MCF 10A (cell line): ENCODE data around the gene TBX10. TPM values are rescaled to one million over a fixed set of nuclear protein-coding genes. Genes with fewer than 3 reads are reported as not detected.

Source experiments
- BruUV-seq: library from RNA; stranded (reverse); fragments of 400-500 nt; replicated peaks from 2 replicates; lab custom pipeline; 2021; lab: Mats Ljungman, UMichigan
- CTCF ChIA-PET: fragments of 300-600 bp; sonication (Branson Sonifier 250); formaldehyde crosslinking; extraction: SDS; loops from one replicate; lab custom pipeline; 2021; ENCODE audit warnings: antibody characterized with exemption, inconsistent platforms; lab: Yijun Ruan, JAX
- POLR2A ChIA-PET: fragments of 300-600, 350-650 bp; sonication (Branson Sonifier 250); formaldehyde crosslinking; extraction: SDS; loops from one replicate; lab custom pipeline; 2020; ENCODE audit warnings: antibody characterized with exemption, inconsistent platforms; lab: Yijun Ruan, JAX
- DNase-seq: peaks from one replicate; pipeline ENCODE4 v3.0.0-alpha.2; 2018; ENCODE audit not compliant: unreplicated experiment
- H3K27ac Mint-ChIP-seq: one replicate; pipeline ENCODE4 v1.8.0; 2022; ENCODE audit warnings: mild to moderate bottlenecking, low read depth, mixed read lengths; ENCODE audit not compliant: unreplicated experiment
- H3K27me3 Mint-ChIP-seq: one replicate; pipeline ENCODE4 v1.8.0; 2022; ENCODE audit warnings: mixed read lengths; ENCODE audit not compliant: insufficient read depth, unreplicated experiment
- H3K36me3 Mint-ChIP-seq: one replicate; pipeline ENCODE4 v1.8.0; 2022; ENCODE audit warnings: mild to moderate bottlenecking, moderate library complexity, mixed read lengths; ENCODE audit not compliant: insufficient read depth, unreplicated experiment
- H3K4me1 Mint-ChIP-seq: one replicate; pipeline ENCODE4 v1.8.0; 2022; ENCODE audit warnings: mixed read lengths; ENCODE audit not compliant: insufficient read depth, unreplicated experiment
- H3K4me3 Mint-ChIP-seq: one replicate; pipeline ENCODE4 v1.8.0; 2022; ENCODE audit warnings: mild to moderate bottlenecking, moderate library complexity, mixed read lengths; ENCODE audit not compliant: unreplicated experiment
- H3K9me3 Mint-ChIP-seq: one replicate; pipeline ENCODE4 v1.8.0; 2022; ENCODE audit warnings: mixed read lengths; ENCODE audit not compliant: unreplicated experiment
- intact Hi-C: fragments of 100-400 bp; cut with micrococcal nuclease; formaldehyde crosslinking; loops from 2 replicates; pipeline ENCODE4 v1.14.1; 2022
- total RNA-seq: library from RNA; stranded (reverse); gene quantifications from 2 replicates; pipeline ENCODE4 v1.2.3, GENCODE V29; 2022
- TF ChIP-seq, protein P1 (sequence below): fragments of 200-600 bp; IDR thresholded peaks from one replicate; pipeline ENCODE4 v1.8.0; 2022; ENCODE audit warnings: antibody characterized with exemption, mild to moderate bottlenecking; ENCODE audit not compliant: unreplicated experiment

The TBX10 gene
- total RNA-seq, 1 experiment from 2014 or later: not detected

DNA sequence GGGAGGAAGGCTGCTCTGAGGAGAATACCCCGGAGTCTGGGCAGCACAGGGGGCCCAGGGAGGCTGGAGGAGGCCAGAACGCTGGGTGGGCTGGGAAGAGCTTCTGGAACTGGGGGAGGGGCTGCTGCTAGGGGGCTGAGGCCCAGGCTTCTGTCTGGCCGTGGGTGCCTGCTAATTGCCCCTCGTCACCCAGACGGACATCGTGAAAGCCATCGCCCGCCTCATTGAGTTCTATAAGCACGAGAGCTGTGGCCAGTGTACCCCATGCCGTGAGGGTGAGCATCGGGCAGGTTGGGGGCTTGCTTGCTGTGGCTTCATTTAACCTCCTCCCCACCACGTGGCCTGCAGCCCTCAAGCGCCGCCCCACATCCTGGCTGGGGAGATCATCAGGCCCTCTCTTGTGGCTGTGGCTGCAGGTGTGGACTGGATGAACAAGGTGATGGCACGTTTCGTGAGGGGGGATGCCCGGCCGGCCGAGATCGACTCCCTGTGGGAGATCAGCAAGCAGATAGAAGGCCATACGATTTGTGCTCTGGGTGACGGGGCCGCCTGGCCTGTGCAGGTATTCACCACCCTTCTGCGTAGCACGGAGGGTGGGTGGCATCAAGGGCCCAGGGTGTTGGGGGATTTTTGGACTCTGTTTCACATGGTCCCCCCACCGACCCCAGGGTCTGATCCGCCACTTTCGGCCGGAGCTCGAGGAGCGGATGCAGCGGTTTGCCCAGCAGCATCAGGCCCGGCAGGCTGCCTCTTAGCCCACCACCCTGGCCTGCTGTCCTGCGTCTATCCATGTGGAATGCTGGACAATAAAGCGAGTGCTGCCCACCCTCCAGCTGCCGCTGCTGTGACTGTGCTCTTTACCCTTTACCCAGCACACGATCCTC is 27.6 kb downstream of the TBX10 start:
- no peaks in the 10 kb centered on the region for H3K9me3 Mint-ChIP-seq
- peaks cover 4% of the 10 kb centered on the region for H3K4me1 Mint-ChIP-seq
- peaks cover 6% of the 10 kb centered on the region for H3K27me3 Mint-ChIP-seq
- no peak for DNase-seq
- POLR2A ChIA-PET: interaction anchor here (0.6 to 2.4 kb wide), 2 partner anchors 28 to 44 kb away, joined by 5 to 16 read pairs; partner anchors contain the start of gene GSTP1
- H3K36me3 Mint-ChIP-seq: peaks cover 31% of the 10 kb centered on the region
- intact Hi-C loops: no loop called here
- H3K27ac Mint-ChIP-seq: no peak overlapping the region
- TF ChIP-seq, protein P1, sequence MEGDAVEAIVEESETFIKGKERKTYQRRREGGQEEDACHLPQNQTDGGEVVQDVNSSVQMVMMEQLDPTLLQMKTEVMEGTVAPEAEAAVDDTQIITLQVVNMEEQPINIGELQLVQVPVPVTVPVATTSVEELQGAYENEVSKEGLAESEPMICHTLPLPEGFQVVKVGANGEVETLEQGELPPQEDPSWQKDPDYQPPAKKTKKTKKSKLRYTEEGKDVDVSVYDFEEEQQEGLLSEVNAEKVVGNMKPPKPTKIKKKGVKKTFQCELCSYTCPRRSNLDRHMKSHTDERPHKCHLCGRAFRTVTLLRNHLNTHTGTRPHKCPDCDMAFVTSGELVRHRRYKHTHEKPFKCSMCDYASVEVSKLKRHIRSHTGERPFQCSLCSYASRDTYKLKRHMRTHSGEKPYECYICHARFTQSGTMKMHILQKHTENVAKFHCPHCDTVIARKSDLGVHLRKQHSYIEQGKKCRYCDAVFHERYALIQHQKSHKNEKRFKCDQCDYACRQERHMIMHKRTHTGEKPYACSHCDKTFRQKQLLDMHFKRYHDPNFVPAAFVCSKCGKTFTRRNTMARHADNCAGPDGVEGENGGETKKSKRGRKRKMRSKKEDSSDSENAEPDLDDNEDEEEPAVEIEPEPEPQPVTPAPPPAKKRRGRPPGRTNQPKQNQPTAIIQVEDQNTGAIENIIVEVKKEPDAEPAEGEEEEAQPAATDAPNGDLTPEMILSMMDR: no peak
- no TSS peak for BruUV-seq
- CTCF ChIA-PET: interaction anchor here (1.0 to 3.0 kb wide), 2 partner anchors 15 to 40 kb away, joined by 3 to 12 read pairs; no protein-coding TSS in a partner anchor
- H3K4me3 Mint-ChIP-seq: no peak overlapping the region

DNA sequence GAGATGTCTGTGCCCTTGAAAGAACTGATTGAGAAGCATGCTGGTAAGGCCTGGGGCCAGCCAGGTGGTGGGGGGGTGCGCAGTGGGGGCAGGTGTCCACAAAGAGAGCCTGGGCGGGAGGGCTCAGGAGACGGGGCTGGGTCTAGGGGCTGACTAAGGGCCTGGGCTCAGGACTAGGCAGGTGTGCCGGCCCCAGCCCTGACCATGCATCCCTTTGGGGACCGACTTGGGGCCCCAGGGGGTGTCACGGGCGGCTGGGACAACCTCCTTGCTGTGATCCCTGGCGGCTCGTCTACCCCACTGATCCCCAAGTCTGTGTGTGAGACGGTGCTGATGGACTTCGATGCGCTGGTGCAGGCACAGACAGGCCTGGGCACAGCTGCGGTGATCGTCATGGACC is 28.4 kb downstream of the TBX10 start:
- intact Hi-C loops: no loop called here
- Mint-ChIP-seq H3K4me3 (no peak overlapping the region), H3K9me3 (no peaks in the 10 kb centered on the region), H3K36me3 (peaks cover 31% of the 10 kb centered on the region), H3K27me3 (no peaks in the 10 kb centered on the region), H3K4me1 (peaks cover 4% of the 10 kb centered on the region), H3K27ac (no peak overlapping the region)
- no TSS peak for BruUV-seq
- CTCF ChIA-PET: no interaction called here
- no peak for DNase-seq
- TF ChIP-seq, protein P1: no peak
- POLR2A ChIA-PET: no interaction called here

- Mint-ChIP-seq H3K36me3 (peaks cover 31% of the 10 kb centered on the region), H3K4me3 (no peak overlapping the region), H3K27ac (no peak overlapping the region), H3K9me3 (no peaks in the 10 kb centered on the region), H3K27me3 (no peaks in the 10 kb centered on the region), H3K4me1 (peaks cover 4% of the 10 kb centered on the region)
- POLR2A ChIA-PET: interaction anchor here (0.7 kb wide), 1 partner anchor 9 kb away, joined by 3 read pairs; no protein-coding TSS in a partner anchor
- no peak for DNase-seq
- intact Hi-C loops: no loop called here
- no TSS peak for BruUV-seq
- CTCF ChIA-PET: interaction anchor here (0.9 kb wide), 1 partner anchor 48 kb away, joined by 3 read pairs; no protein-coding TSS in a partner anchor
- TF ChIP-seq, protein P1: no peak
These were observed 29.2 kb downstream of the TBX10 start for GRCh38 chr11:67610302-67610868.

DNA sequence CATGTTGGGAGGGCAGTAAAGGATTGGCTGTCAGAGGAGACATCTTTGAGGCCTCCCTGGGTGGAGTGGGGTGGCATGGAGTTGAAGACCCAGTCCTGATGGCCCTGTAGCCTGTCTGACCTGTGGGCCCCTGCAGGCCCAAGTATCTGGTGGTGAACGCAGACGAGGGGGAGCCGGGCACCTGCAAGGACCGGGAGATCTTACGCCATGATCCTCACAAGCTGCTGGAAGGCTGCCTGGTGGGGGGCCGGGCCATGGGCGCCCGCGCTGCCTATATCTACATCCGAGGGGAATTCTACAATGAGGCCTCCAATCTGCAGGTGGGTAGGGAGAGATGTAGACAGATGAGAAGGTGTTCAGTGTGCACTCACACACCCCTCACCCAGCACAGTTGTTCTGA is 30.2 kb downstream of the TBX10 start:
- TF ChIP-seq, protein P1: no peak
- H3K27me3 Mint-ChIP-seq: no peaks in the 10 kb centered on the region
- POLR2A ChIA-PET: interaction anchor here (2.0 kb wide), 1 partner anchor 20 kb away, joined by 7 read pairs; the partner anchor contains the start of gene NUDT8
- no peaks in the 10 kb centered on the region for H3K9me3 Mint-ChIP-seq
- H3K4me3 Mint-ChIP-seq: no peak overlapping the region
- peaks cover 31% of the 10 kb centered on the region for H3K36me3 Mint-ChIP-seq
- H3K4me1 Mint-ChIP-seq: no peaks in the 10 kb centered on the region
- no peak for DNase-seq
- CTCF ChIA-PET: interaction anchor here (2.3 kb wide), 1 partner anchor 37 kb away, joined by 16 read pairs; no protein-coding TSS in a partner anchor
- H3K27ac Mint-ChIP-seq: no peak overlapping the region
- intact Hi-C loops: no loop called here
- no TSS peak for BruUV-seq
